Medulla oblongata (tissue), 1 donor: ENCODE results near the gene EIF2S2.

ENCODE experiments used
- DNase-seq: peaks from one replicate; pipeline ENCODE4 v3.0.0-alpha.2; 2015; ENCODE audit errors: extremely low spot score

EIF2S2 gene

DNA sequence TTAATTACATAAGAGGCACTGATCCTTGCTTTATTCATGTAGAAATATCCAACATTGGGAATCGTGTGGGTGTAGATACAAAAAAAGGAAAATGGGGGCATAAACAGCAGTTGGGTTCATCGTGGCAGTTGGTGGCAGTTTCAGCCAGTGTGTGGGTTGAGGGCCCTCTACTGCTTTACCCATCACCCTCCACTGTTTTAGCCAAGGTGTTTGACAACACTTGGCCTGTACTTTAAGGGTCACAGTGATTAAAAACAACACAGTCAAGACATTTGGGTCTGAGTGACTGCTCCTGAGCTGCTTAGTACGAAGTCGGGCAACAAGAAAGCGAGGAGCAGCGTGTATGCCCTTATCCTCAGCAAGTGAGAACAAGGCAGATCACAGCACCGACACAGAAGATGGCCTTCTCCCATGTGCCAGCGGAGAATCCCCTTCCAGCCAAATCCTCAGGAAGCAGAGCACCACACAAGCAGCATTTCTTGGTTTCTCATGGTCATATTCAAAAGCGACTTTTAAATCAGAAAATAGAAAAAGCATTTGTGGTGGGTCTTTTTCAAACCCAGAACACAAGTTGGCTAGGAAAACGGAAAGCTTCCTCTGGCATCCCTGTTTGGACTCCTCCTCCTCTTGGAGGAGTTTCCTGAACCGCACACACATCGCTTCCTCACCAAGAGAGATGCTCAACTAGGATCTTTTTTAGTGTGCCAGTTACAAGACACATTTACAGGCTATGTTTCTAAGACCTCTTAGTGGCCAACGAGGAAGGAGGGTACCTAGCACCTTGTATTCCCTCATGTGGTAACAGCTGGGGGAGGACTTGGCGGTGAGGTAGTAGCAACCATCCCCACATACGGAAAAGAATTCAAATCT is 23.5 kb downstream of the EIF2S2 start:
- DNase-seq: peak; percentile 13

GRCh38 chr20:34085544-34086040 is 26.5 kb downstream of the EIF2S2 start:
- DNase-seq: no peak

- no peak for DNase-seq
Observed at GRCh38 chr20:34084227-34084923, 27.7 kb downstream of the EIF2S2 start.

DNA sequence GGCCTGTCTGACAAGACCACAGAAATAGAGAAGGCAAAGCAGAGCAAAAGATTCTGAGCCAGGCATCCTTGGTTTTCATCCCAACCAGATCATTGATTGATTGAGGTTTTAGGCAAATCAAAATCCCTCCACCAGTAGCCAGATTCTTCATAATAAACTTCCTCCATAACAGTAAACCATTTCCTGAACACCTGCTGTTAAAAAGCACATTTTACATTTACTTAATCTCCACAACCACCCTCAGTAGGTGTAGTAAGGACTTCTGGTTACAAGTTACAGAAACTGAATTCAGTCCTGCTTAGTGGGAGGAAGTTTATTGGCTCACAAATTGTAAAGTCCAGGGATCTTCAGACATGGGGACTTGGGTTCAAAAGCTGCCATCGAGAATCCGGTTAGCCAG is 28.3 kb downstream of the EIF2S2 start:
- DNase-seq: no peak

DNA sequence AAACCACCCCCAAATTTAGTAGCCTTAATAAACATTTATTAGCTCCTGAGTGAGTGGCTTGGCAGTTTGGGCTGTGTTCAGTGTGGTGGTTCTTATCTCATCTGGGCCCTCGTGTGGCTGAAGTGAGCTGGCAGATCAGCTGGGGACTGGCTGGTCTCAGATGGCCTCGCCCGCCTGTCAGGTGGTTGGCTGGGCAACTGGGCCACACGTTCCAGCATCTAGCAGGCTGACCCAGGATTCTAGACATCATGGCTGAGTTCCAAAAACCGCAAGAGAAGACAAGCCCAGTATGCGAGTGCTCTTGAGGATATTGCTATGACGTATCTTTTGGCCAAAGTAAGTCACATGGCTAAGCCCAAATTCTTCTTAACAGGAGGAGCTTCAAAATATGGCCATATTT is 28.9 kb downstream of the EIF2S2 start:
- peak; percentile 34 for DNase-seq

GRCh38 chr20:34082232-34082887 is 29.7 kb downstream of the EIF2S2 start:
- no peak for DNase-seq

DNA sequence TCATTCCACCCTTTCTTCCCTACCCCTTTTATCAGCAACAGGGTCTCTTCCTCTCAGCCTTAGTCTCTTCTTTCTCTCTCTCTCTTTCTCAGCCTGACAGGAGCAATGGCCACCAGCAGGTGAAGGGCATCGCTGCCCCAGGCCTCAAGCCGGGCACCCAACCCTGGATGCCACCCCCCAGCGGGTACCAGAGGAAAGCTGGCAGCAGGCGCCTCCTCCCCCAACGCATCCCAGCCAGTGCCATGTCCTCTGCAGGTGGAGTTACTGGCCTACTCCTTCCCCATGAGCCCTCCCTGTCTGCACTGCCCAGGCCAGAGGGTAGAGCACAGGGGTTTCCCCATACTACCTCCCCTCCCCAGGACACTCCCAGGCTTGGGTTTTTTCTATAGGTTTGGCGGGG is 32.2 kb downstream of the EIF2S2 start:
- DNase-seq: no peak

- DNase-seq: no peak
Observed at GRCh38 chr20:34078540-34078939, 33.5 kb downstream of the EIF2S2 start.

GRCh38 chr20:34076952-34077351 is 35.1 kb downstream of the EIF2S2 start:
- no peak for DNase-seq

DNA sequence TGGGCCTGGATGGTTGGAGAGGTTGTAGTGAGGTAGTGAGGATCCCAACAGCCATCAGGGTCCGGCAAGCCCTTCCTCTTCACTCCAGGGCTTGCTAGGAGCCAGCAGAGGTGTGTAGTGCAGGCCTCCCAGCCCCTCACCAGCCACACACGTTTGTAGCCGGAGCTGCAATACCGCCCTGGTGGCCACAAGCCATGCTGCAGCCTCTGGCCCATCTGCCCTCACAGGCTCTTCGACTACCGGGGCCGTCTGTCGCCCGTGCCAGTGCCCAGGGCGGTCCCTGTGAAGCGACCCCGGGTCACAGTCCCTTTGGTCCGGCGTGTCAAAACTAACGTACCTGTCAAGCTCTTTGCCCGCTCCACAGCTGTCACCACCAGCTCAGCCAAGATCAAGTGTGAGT is 36.4 kb downstream of the EIF2S2 start:
- no peak for DNase-seq

- no peak for DNase-seq
Observed at GRCh38 chr20:34074101-34074760, 37.8 kb downstream of the EIF2S2 start.

DNA sequence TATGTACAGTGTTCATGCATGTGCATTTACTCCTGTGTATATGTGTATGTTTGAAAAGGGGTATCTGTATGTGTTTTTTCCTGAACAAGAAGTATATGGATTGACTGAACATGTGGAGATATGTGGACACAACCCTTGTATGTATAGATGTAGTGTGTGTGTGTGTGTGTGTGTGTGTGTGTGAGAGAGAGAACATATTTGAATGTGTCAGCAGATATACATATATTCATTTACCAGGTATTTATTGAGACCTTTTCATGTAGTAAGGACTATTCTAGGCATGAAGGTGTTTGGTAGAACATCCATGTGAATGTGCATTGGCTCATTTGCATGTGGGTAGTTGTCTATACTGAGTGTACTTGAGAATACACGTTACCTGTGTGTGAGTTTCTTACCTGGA is 39.3 kb downstream of the EIF2S2 start:
- no peak for DNase-seq

DNA sequence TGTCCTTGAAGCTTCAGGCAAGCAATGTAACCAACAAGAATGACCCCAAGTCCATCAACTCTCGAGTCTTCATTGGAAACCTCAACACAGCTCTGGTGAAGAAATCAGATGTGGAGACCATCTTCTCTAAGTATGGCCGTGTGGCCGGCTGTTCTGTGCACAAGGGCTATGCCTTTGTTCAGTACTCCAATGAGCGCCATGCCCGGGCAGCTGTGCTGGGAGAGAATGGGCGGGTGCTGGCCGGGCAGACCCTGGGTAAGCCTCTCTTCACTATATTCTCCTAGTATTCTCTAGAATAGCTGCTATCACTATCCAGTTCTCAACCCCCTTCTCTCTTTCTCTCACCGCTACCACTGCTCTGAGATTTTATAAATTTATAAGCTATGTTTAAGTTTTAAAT is 40.0 kb downstream of the EIF2S2 start:
- DNase-seq: no peak

- DNase-seq: no peak
Observed at GRCh38 chr20:34070859-34071258, 41.2 kb downstream of the EIF2S2 start.

DNA sequence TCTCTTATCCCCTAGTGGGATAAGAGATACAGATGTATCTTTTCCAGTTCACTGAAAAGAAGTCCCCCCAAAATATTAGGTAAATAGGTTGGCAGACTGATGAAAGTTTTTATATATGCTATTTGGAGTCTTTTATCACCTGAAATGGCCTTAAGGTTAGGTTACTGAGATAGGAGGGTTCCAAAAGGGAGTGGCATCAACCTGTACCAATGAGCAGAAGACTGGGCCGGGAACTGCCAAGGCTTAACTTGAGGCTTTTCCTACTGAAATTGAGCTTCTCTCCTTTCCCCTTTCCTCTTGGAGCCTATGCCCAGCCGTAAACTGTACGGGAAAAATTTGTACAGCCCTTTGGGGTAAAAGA is 42.0 kb downstream of the EIF2S2 start:
- DNase-seq: no peak

DNA sequence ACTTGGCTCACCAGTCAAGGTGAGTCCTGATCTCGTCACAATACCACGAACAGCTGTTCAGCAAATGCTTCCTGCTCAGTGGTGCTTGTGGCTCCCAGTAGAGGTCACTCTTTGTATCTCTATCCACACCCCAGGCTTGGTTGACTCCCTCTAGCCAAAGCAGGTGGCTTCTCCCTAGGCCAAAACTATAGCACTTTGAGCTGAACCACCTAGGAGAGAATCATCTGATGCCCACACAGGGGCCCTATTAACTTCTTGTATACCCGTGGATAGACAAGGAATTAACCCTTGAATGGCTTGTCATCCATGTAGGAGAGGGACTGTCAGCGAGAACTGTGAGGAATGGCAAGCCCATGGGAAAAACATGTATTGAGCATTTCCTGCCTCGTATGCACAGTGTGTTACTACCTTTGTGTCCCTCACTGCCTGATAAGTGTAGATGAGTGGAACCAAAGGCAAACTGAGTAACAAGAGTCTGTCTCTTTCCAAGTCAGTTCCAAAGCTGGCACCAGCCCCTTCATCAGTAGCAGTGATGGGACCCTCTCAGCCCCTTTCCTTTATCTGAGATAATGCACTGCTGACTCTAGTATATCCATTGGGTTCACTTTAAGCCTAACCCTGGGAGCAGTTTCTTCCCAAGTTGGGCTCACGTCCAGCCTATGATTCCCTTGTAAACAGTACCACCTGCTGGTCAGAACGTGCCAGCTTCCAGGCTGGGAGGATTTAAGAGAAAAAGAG is 42.5 kb downstream of the EIF2S2 start:
- peak; percentile 96 for DNase-seq

GRCh38 chr20:34068001-34068400 is 44.0 kb downstream of the EIF2S2 start:
- DNase-seq: no peak

GRCh38 chr20:34066476-34067090 is 45.5 kb downstream of the EIF2S2 start:
- no peak for DNase-seq

- DNase-seq: no peak
Observed at GRCh38 chr20:34065260-34065659, 46.8 kb downstream of the EIF2S2 start.

- DNase-seq: no peak
Observed at GRCh38 chr20:34064286-34064685, 47.8 kb downstream of the EIF2S2 start.
